Measurements from ENCODE around the gene ABHD18. TPM values are rescaled to one million over a fixed set of nuclear protein-coding genes. Genes with fewer than 3 reads are reported as not detected.

The ABHD18 gene
- total RNA-seq, 3 donors from 2014 or later = 15.2 to 24.2 (median 16.6) TPM

GRCh38 chr4:127997534-127998388 lies 32.6 kb downstream of the ABHD18 start:
- DNase-seq = no peak
- Histone ChIP-seq H3K36me3 (ENCODE audit: low read depth) (no peaks in the 10 kb centered on the region), H3K9me3 (peaks cover 16% of the 10 kb centered on the region), H3K4me1 (ENCODE audit: low read depth) (no peaks in the 10 kb centered on the region), H3K4me3 (no peak overlapping the region)
- intact Hi-C loops (cut with DNase I, micrococcal nuclease) = no loop called here
- ATAC-seq = peak; percentile 8
- TF ChIP-seq CTCF (IDR thresholded peaks at IDR 0.05) = no peak

GRCh38 chr4:128006592-128006991 lies 41.4 kb downstream of the ABHD18 start:
- Histone ChIP-seq H3K36me3 (ENCODE audit: low read depth) (no peaks in the 10 kb centered on the region), H3K4me3 (no peak overlapping the region), H3K9me3 (no peaks in the 10 kb centered on the region), H3K4me1 (ENCODE audit: low read depth) (no peaks in the 10 kb centered on the region)
- TF ChIP-seq CTCF (IDR thresholded peaks at IDR 0.05) = no peak
- ATAC-seq (no peak), DNase-seq (no peak)
- intact Hi-C loops (cut with DNase I, micrococcal nuclease) = no loop called here

GRCh38 chr4:128009428-128009827 lies 44.2 kb downstream of the ABHD18 start:
- intact Hi-C loops (cut with DNase I, micrococcal nuclease) = no loop called here
- Histone ChIP-seq H3K4me3 (no peak overlapping the region), H3K36me3 (ENCODE audit: low read depth) (no peaks in the 10 kb centered on the region), H3K9me3 (no peaks in the 10 kb centered on the region), H3K4me1 (ENCODE audit: low read depth) (no peaks in the 10 kb centered on the region)
- no peak for TF ChIP-seq CTCF (IDR thresholded peaks at IDR 0.05)
- DNase-seq = no peak
- no peak for ATAC-seq

GRCh38 chr4:128025319-128025718 lies 60.1 kb downstream of the ABHD18 start:
- ATAC-seq = no peak
- Histone ChIP-seq H3K4me1 (ENCODE audit: low read depth) (no peaks in the 10 kb centered on the region), H3K36me3 (ENCODE audit: low read depth) (no peaks in the 10 kb centered on the region), H3K4me3 (no peak overlapping the region), H3K9me3 (no peaks in the 10 kb centered on the region)
- TF ChIP-seq CTCF (IDR thresholded peaks at IDR 0.05) = no peak
- DNase-seq = no peak
- intact Hi-C loops (cut with DNase I, micrococcal nuclease) = no loop called here

- intact Hi-C loops (cut with DNase I, micrococcal nuclease) = no loop called here
- TF ChIP-seq CTCF (IDR thresholded peaks at IDR 0.05) = no peak
- Histone ChIP-seq H3K4me1 (ENCODE audit: low read depth) (no peaks in the 10 kb centered on the region), H3K36me3 (ENCODE audit: low read depth) (no peaks in the 10 kb centered on the region), H3K9me3 (no peaks in the 10 kb centered on the region), H3K4me3 (no peak overlapping the region)
- no peak for DNase-seq
- no peak for ATAC-seq
Measured at GRCh38 chr4:128029907-128030306, 64.7 kb downstream of the ABHD18 start.
